Activated CD4-positive, CD25-positive, alpha-beta regulatory T cell (primary cell): ENCODE results near the gene TCF3.
A peak's percentile ranks its signal among the peaks of the same experiment; 100 is the strongest.

ENCODE experiments used
- DNase-seq, 4 experiments: peaks; one replicate each; lab custom pipeline; 2025; lab: John Stamatoyannopoulos, UW

TCF3 gene

DNA sequence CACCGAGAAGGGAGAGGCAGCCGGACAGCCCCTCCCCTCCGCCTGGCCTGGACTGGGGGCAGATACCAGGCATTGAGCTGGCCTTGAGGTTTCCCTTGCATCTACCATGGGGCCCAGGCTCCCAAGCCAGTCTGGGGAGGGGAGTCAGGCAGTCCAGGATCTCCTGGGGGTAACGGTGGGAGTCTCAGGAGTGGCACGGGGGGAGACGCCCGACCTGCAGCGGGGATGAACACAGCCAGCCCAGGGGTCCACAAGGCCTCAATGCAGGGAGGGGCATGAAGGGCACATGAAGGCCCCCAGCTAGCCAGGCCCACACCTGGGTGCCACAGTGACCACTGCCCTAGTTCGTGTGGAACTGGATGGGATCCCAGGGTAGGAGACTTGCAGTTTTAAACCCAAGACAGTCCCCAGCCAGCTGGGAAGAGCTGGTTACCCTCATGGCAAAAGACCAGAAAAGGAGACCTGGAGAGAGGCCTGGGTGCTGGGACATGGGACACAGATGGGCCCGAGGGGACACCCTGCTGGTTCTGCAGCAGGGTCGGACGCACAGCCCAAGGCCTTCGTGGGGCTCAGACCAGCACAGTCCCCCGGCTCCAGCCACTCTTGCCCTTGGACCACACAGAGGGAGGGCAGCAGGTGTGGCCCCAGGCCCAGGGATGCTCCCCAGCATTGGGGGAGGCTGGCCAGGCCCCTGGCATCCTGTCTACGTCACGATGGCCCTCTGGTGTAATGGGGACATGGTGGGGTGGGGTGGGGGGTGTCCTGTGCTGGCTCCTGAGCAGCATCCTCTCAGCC, 42.5 kb downstream of the TCF3 start:
- no peak for DNase-seq

DNA sequence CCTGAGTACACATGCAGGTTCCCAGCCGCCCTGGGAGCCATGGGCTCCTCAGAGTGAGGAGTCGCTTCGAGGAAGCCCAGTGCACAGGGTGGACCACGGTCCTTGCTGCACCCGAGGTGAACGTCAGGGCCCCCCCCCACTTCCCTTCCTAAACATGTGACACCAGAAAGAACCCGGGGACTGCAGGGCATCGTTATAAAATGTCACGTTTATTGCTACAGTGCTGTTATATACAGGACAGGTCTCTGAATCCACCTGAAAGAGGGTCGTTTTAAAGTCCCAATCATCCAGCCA, 43.4 kb downstream of the TCF3 start:
- DNase-seq, result no peak

DNA sequence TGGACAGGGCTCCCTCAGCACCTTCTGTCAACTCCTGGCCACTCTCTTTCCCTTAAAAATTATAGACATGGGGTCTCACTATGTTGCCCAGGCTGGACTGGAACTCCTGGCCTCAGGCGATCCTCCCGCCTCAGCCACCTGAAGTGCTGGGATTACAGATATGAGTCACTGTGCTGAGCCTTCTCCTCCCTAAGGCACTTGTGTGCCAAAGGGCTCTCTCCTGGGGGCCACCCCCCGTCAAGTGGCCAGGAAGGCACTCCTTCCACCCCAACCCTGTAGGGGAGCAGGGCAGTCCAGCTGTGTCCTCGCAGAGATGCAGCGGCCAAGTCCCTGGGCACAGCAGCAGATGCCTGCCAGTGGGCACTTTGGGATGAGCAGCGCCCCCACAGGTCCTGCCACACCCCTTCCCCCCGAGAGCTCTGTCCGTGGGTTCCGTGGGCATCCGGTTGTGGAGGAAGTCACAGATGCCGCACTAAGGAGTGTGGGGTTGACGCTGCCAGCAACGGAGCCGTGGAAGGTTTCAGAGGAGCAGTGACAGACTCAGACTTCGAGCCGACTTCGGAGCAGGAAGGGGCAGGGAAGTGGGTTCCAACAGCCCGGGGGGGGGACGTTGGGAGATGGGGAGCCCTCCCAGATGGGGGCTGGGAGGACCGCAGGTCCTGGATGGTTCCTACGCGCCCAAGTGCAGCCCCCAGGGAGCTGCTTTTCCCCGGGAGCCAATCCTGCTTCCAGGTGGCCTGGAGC, 43.9 kb downstream of the TCF3 start:
- DNase-seq, result no peak

DNA sequence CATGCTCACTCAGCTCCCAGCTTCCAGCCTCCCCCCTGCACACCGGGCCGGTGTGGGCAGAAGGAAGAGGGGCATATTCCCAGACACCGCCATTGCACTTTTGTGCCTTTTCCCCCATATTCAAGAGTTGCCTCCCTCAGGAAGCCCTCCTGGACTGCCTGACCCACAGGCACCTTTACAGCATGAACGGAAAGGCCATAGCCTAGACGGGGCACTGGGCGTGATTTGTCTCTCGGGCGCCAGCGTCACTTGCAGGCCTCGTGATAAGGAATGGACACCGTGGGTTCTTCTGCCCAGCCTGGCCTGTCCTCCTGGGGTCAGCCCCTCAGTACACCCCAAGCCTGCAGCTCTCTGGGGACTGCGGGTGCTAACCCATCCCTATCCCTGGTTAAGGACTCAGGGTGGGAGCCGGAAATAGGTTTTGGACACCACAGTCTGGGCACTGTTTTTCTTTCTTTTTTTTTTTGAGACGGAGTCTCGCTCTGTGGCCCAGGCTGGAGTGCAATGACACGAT, 46.2 kb downstream of the TCF3 start:
- DNase-seq, result no peak

DNA sequence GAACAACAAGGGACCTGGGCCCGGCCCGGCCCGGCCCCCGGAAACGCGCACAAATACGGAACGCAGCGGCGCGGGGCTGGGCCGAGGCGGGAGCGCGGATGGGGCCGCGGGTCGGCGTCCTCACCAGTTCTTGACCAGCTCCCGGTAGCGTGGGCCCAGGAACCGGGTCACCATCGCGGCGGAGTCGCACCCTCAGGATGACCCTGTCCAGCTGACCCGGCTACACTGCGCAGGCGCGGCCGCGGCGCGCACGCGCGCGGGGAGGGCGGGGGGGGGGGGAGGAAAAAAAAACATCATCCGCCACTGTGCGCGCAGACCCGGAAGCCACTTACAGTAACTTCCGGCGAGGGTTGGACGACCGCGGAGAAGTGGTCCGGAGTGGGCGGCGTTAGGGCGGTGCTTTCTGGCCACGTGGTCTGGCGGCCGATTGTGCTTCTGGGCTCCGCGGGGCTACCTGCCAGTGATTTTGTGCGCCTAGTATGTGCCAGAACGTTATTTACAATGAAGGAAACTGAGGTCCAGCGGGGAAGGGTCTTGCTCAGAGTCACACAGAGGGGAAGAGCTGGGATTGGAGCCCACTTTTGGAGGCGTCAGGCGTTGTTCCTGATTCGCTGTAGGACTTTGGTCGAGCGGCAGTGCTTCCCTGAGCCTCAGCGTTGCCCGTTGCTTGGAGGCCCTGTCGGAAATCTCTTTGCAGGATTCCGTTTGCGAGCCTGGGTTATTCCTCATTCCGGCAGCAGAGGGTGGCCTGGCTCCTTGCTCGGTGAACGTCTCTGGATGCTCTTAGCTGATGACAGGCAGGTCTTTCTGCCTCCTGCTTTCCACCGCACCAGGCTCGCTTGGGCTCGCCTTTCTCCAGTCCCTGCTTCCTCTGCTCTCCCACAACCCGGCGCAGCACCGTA, 46.9 kb downstream of the TCF3 start, which contains the start of gene UQCR11:
UQCR11 (minus strand) TSS at position 227 of the 902 bp plus-strand sequence; CDS start at position 174, 53 bp downstream.
- peak; percentile 74 to 84 (median 80) for DNase-seq

DNA sequence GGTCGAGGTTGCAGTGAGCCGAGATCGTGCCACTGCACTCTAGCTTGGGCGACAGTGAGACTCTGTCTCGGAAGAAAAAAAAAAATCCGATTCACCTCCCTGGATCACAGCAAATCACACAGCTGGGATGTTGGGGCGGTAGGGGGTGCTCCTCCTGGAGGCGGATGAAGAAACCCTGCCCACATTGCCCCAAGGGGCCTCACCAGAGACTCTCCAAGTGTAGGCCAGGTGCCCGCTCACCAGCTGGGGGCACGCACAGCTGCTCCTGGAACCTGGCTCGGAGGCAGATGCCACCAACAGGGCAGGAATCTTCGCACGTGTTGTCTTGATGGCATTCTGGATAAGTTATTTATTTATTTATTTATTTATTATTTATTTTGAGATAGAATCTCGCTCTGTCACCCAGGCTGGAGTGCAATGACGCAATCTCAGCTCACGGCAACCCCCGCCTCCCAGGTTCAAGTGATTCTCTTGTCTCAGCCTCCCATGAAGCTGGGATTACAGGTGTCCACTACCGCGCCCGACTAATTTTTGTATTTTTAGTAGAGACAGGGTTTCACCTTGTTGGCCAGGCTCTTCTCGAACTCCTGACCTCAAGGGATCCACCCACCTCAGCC, 50.2 kb downstream of the TCF3 start:
- DNase-seq, result no peak

DNA sequence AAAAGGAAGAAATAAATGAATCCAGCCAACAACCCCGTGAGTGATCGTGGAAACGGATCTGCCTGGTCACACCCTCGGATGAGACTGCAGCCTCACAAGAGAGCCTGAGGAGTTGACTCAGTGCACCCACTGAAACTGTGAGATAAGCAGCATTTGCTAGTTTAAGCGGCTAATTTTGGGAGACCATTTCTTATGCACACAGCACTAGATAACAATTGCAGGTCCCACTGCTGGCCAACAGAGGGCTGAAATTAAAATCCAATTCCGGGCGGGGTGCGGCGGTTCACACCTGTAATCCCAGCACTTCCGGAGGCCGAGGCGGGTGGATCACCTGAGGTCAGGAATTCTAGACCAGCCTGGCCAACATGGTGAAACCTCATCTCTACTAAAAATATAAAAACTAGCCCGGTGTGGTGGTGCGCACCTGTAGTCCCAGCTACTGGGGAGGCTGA, 50.8 kb downstream of the TCF3 start:
- no peak for DNase-seq

DNA sequence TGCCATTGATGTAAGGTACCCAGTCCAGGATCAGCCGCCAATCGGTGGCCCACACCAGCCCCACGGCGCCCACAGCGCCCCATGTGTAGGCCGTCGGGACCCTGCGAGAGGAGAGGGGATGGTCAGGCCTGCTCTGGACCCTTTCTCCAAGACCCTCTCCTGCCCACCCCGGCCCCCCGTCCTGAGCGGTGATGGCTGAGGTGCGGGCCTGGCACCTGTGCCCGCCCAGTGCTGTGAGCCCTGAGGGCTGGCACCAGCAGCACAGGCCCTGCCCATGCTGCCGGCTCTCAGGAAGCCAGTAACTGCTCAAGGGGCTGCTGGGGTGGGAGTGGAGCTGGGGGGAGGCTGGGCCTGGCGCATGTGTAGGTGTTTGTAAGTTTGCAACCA, 53.0 kb downstream of the TCF3 start:
- no peak for DNase-seq

DNA sequence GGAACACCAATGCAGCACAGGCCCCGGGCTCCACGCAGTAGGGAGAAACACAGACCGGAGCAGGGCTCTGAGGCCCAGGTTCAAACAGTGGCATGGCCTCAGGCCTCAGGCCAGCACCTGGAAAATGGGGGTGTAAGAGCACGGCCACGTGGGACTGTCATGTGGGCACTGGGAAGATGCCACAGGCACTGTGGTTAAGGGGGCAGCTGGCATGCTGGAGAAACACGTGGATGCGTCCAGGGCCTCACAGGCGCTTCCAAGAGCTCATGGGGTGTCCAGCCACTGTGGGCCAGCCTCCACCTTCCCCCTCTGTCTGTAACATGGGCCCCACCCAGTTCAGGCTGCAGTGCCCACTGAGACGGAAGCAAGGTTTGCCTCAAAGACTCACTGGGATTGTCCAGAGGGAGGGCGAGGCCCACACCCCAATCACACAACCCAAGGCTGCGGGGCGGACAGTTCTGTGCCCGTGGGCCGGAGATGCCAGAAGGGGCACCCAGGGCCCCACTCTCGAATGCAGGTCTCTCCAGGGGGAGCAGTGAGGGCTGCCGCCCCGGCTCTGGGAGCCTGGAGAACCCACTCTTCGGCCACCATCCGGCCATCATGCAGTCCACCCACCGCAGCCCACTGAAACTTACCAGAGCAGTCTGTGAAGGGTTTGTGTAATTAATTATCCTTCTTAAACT, 53.5 kb downstream of the TCF3 start:
- no peak for DNase-seq

DNA sequence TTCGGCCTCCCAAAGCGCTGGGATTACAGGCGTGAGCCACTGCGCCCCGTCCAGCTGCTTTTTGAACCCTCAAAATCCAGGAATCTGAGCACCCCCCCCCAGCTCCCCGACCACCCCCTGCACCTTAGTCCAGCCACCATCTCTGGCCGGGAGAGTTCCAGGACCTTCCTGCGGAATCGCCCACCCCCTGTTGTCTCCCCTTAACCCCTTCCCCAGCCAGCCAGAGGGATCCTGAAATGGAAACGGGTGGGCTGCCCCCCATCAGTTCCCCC, 59.0 kb downstream of the TCF3 start:
- DNase-seq, result no peak

DNA sequence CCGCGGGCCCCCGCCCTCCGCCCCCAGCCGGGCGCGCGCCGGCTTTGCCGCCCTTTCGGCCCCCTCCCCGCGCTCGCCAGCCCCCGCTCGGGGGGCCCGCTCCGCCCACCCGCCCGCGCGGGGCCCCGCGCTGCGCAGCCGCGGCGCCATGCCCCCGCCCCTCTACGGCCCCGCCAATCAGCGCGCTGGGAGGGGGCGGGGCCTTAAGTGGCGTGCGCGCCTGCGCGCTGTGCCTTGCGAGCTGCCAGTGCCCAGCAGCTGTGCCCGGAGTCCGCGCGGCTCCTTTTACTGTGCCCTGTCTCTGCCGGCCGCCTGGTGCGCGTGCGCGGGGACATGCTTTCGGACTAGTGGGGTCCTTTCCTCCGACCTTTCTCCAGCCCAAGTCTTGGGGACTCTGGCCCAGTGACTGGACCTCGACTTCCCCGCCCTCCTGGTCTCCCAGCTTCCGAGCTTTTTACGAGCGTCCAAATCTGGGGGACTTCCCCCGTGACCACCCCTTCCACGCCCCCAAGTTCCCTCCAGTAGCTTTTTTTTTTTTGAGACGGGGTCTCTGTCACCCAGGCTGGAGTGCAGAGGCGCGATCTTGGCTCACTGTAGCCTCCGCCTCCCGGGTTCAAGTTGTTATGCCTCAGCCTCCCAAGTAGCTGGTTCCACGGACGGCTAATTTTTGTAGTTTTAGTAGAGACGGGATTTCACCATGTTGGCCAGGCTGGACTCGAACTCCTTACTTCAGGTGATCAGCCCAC, 59.5 kb downstream of the TCF3 start, which contains the start of gene MBD3:
MBD3 (minus strand) TSS at position 111 of the 746 bp plus-strand sequence. CDS start 234 bp downstream, outside the sequence.
- DNase-seq, result peak; percentile 73 to 84 (median 79)

DNA sequence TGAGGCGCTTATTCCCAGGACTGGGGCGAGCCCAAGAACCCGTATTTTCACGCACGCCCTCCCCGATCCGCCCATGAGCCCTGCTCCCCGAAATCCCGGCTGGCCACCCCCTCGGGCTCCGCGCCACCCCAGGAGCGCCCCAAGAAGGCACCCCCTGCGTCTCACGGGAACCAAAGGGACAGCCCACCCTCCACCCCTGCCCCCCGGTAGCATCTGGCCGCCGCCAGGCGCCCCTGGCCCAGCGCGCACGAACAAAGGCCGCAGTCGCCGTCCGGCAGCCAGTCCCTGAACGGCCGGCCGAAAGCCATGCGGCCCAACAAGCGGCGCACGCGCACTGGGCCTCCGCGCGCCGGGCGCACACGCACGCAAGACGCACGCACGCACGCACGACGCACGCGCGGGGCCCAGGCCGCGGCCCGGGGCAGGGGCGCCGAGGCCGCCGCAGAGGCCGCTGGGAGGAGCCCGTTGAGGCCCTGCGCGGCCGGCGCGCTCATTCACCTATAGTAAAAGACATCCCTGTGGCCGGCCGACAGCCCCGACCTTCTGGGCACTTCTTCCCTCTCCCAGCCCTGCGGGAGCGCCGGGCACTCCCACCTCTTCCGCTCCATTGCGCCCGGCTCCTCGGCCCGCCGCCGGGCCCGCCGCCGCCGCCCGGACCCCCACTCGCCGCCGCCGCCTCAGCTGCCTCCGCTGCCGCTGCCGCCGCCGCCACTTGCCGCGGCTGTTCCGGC, 60.2 kb downstream of the TCF3 start:
- DNase-seq, result peak; percentile 67 to 77 (median 75)

DNA sequence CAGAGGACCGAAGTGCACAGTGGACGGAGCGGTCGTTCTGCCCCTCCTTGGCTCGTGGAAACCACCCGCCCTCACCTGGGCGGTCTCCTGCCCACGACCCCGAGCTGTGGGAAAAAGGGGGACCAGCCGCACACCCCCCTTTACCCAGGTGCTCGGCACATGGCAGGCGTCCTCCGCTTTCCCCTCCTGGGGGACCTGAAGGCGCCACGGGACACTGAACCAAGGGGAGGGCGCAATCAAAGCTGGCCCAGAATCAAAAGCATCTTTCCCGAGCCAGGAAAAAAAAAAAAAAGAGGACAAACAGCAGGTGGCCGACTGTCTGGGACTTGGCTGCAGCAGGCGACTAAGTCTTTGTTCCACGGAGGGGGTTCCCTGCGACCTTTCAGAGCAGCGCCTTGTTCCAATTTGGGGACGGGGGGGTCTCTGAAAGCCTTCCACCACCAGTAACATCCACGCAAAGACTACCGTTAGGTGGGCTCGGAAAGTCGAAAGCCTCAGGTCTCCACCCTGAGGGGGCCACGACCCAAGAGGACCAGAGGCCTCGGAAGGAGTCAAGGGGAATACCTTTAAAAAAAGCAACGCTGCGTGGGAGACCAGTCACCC, 60.9 kb downstream of the TCF3 start:
- DNase-seq, result no peak

DNA sequence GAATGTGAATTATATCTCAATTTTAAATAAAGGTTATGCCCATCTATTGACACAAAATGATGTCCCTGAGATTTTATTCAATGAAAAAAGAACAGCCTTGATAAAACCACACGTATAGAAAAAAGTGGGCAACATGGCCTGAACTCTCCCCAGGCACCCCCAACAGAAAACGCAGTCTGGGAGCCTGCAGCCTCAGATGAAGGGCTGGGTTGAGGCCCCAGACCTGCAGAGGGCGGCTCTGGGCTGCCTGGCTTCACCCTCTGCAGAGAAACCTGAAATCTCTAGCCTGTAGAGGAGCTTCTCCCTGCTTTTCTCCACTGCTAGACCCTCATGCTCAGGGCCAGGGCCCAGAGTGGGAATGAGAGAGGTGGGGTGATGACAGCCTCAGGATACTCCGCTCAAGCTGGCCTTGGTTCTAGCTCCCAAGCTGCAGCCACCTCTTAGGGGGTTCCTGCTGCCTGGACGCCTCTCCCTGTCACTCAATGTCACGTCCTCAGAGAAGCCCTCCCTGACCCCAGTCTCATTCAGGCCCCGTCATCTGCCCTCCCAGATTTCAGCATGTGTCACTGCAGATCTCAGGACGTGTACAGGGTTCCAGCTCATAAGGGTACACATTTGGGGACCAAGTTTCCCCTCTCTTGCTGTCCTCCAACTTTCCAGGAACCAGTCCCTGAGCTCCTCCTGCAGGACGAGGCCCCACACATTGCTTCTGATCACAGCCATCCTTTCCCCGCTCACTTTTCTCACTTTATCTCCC, 61.6 kb downstream of the TCF3 start:
- no peak for DNase-seq

DNA sequence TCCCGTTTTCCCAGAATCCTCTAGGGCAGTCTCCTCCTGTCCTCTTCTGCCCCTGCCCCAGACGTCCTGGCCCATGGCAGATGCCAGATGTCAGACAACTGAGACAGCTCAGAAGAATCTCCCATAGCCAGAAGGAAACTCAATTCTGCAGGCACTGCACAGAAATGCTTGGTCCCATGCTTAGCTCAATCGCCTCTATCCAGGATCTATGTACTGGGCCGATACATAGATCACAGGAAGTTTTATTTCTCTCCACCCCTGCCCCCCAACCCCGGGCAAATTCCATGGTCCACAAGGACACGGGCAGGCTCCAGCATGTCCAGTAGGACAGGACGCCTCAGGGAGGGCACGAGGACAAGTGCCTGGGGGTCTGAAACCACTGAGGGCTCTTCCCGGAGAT, 64.5 kb downstream of the TCF3 start:
- DNase-seq, result no peak

DNA sequence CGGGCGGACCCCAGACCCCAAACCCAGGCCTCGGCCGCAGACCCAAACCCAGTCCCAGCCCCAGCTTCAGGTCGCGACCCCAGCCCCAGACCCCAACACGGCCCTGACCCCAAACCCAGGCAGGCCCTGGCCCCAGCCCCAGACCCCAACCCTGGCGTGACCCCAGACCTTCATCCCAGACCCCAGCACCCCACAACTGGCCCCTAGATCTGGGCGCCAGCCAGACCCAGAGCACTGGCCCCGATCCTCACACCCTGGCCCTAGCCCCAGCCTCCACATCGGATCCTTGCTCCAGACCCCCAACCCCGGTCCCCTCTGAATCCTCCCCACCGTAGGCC, 67.2 kb downstream of the TCF3 start:
- no peak for DNase-seq

DNA sequence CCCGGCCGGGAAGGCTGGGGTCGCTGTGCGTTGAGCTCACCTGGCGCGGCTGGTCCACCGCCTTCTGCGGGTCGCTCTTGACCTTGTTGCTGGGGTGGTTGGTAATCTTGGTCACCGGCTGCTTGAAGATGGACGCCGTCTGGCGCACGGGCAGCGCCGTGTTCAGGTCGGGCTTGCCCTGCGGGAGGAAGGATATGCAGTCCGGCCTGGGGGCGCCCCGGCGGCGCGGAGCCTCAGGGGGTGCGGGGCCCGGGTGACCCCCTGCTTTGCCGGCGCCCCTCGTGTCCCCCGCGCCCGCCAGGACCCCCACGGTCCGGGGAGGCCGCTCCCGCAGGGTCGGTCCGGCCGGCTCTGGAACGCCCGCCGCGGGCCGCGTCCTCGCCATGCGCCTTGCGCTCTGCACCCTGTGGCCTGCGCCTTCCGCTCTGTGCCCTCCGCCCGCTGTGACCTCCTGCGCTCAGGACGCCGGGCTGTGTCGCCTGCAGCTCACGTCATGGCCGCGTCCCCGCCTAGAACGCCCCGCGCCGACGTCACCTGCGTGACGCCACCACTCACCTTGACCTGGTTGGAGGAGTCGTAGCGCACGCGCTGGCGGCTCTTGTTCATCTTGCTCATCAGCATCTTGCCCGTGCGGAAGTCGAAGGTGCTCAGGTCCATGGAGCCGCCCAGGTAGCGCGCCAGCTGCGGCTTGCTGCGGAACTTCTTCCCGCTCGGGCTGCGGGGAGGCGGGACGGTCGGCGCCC, 67.7 kb downstream of the TCF3 start:
- no peak for DNase-seq

DNA sequence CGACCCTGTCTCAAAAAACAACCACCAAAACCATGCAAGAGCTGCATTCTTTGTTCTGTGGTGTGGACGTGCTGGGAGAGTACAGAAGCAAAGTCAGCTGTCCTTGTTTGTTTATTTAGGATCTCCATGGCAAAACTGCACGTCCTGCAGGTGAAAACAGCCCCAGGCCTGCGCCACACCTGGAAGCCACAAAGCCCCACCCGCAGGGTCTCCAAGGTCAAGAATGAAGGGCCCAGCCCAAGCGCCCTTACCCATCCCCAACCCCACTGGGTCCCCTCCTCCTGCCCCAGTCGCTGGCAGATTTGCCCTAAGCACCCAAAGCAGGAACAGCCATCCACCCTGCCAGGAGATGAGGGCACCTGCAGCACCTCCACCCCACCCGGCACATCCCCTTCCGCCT, 70.2 kb downstream of the TCF3 start:
- DNase-seq, result no peak
